ENCODE results near the gene PCDH10. TPM values are rescaled to one million over a fixed set of nuclear protein-coding genes. Genes with fewer than 3 reads are reported as not detected.

The PCDH10 gene
- total RNA-seq, 2 donors from 2014 or later: 0.26 to 0.33 TPM

GRCh38 chr4:133156096-133156495, 7.0 kb downstream of the PCDH10 start:
- no peaks in the 10 kb centered on the region for H3K36me3 ChIP-seq (replicated peaks in 1 of 2; ENCODE audit: insufficient read depth in 1 of 2, low read depth in 2 of 2)

GRCh38 chr4:133156556-133156955, 7.5 kb downstream of the PCDH10 start:
- no peak for ATAC-seq
- WGBS, 2 donors: 83 to 85% methylated on average over 2 of the region's 2 CpGs
- H3K4me1 ChIP-seq: peaks cover 15% of the 10 kb centered on the region

More at GRCh38 chr4:133156096-133156495, 7.0 kb downstream of the PCDH10 start:
- WGBS, 2 donors: 66 to 75% methylated on average over 5 of the region's 5 CpGs
- no peak overlapping the region for H3K4me3 ChIP-seq
- H3K4me1 ChIP-seq: peaks cover 19% of the 10 kb centered on the region
- peaks cover 8 to 9% of the 10 kb centered on the region in 2 donors for H3K27me3 ChIP-seq
- TF ChIP-seq CTCF (IDR thresholded peaks at IDR 0.05) (no peak), POLR2A (IDR thresholded peaks at IDR 0.05) (no peak)
- no peak overlapping the region for H3K27ac ChIP-seq
- DNase-seq: no peak
- no peaks in the 10 kb centered on the region for H3K9me3 ChIP-seq
- no peak for ATAC-seq
- intact Hi-C loops (cut with DNase I): no loop called here

GRCh38 chr4:133157460-133158160, 8.5 kb downstream of the PCDH10 start:
- H3K9me3 ChIP-seq: no peaks in the 10 kb centered on the region
- intact Hi-C loops (cut with DNase I): no loop called here
- ATAC-seq (no peak), DNase-seq (no peak)
- TF ChIP-seq POLR2A (IDR thresholded peaks at IDR 0.05) (no peak), CTCF (IDR thresholded peaks at IDR 0.05) (no peak)
- peaks cover 4% of the 10 kb centered on the region for H3K4me1 ChIP-seq
- H3K27ac ChIP-seq: no peak overlapping the region
- H3K4me3 ChIP-seq: no peak overlapping the region
- peaks cover 0 to 9% of the 10 kb centered on the region in 2 donors for H3K27me3 ChIP-seq
- WGBS, 2 donors: 27 to 42% methylated on average over 5 of the region's 5 CpGs
- no peaks in the 10 kb centered on the region for H3K36me3 ChIP-seq (replicated peaks in 1 of 2; ENCODE audit: insufficient read depth in 1 of 2, low read depth in 2 of 2)

More at GRCh38 chr4:133156556-133156955, 7.5 kb downstream of the PCDH10 start:
- H3K27ac ChIP-seq: no peak overlapping the region
- H3K27me3 ChIP-seq: peaks cover 6 to 9% of the 10 kb centered on the region in 2 donors
- DNase-seq: no peak
- no peak overlapping the region for H3K4me3 ChIP-seq
- H3K9me3 ChIP-seq: no peaks in the 10 kb centered on the region
- intact Hi-C loops (cut with DNase I): no loop called here
- H3K36me3 ChIP-seq (replicated peaks in 1 of 2; ENCODE audit: insufficient read depth in 1 of 2, low read depth in 2 of 2): no peaks in the 10 kb centered on the region
- no peak for TF ChIP-seq POLR2A (IDR thresholded peaks at IDR 0.05)
- TF ChIP-seq CTCF (IDR thresholded peaks at IDR 0.05): no peak

GRCh38 chr4:133160853-133161252, 11.8 kb downstream of the PCDH10 start:
- no peaks in the 10 kb centered on the region for H3K9me3 ChIP-seq
- DNase-seq (no peak), ATAC-seq (no peak)
- no peak overlapping the region for H3K27ac ChIP-seq
- intact Hi-C loops (cut with DNase I): no loop called here
- H3K4me3 ChIP-seq: no peak overlapping the region
- H3K4me1 ChIP-seq: no peaks in the 10 kb centered on the region
- no peak for TF ChIP-seq CTCF (IDR thresholded peaks at IDR 0.05)
- no peak for TF ChIP-seq POLR2A (IDR thresholded peaks at IDR 0.05)
- 22 to 31% methylated on average over 3 of the region's 3 CpGs for WGBS, 2 donors
- no peaks in the 10 kb centered on the region for H3K36me3 ChIP-seq (replicated peaks in 1 of 2; ENCODE audit: insufficient read depth in 1 of 2, low read depth in 2 of 2)
- H3K27me3 ChIP-seq: peaks cover 0 to 9% of the 10 kb centered on the region in 2 donors

All from body of pancreas (tissue), 4 donors.